ENCODE data around the gene SYTL3. TPM values are rescaled to one million over a fixed set of nuclear protein-coding genes. Genes with fewer than 3 reads are reported as not detected.
"Not testable (repeated sequence)": the region's sequence is repeated elsewhere in the genome, so short reads cannot be mapped to it uniquely, and the experiment has no call there.

Gene SYTL3
- total RNA-seq, 1 donor from 2014 or later: 6.0 TPM

DNA sequence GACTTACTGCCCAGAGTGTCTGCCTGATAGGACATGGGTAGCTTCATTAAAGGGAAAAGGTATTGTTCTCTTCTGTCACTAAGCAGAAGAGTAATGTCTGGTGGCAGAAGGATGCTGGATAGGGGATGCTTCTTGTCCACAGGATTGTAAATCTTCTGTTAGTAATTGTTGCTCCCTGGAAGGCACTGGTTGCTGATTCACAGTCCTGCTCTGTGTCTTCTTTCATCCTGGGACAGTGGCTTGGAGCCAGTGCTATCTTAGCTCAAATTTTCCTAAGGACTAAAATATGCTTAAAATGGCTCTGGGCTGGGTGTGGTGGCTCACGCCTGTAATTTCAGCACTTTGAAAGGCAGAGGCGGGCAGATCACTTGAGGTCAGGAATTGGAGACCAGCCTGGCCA is 48.0 kb downstream of the SYTL3 start:
- Mint-ChIP-seq H3K9me3 (no peaks in the 10 kb centered on the region), H3K27me3 (no peaks in the 10 kb centered on the region), H3K4me1 (no peaks in the 10 kb centered on the region), H3K36me3 (ENCODE audit: low read depth) (no peaks in the 10 kb centered on the region), H3K4me3 (no peak overlapping the region), H3K27ac (no peak overlapping the region)
- CTCF ChIA-PET: interaction anchor here (0.6 to 1.8 kb wide), 3 partner anchors 261 to 484 kb away, joined by 3 to 4 read pairs (median 3); no protein-coding TSS in a partner anchor
- TF ChIP-seq, protein P1, sequence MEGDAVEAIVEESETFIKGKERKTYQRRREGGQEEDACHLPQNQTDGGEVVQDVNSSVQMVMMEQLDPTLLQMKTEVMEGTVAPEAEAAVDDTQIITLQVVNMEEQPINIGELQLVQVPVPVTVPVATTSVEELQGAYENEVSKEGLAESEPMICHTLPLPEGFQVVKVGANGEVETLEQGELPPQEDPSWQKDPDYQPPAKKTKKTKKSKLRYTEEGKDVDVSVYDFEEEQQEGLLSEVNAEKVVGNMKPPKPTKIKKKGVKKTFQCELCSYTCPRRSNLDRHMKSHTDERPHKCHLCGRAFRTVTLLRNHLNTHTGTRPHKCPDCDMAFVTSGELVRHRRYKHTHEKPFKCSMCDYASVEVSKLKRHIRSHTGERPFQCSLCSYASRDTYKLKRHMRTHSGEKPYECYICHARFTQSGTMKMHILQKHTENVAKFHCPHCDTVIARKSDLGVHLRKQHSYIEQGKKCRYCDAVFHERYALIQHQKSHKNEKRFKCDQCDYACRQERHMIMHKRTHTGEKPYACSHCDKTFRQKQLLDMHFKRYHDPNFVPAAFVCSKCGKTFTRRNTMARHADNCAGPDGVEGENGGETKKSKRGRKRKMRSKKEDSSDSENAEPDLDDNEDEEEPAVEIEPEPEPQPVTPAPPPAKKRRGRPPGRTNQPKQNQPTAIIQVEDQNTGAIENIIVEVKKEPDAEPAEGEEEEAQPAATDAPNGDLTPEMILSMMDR (IDR thresholded peaks at IDR 0.05): no peak
- no peak for DNase-seq
- POLR2A ChIA-PET: no interaction called here
- ATAC-seq (ENCODE audit: low read depth): no peak
- intact Hi-C loops (cut with micrococcal nuclease): no loop called here

DNA sequence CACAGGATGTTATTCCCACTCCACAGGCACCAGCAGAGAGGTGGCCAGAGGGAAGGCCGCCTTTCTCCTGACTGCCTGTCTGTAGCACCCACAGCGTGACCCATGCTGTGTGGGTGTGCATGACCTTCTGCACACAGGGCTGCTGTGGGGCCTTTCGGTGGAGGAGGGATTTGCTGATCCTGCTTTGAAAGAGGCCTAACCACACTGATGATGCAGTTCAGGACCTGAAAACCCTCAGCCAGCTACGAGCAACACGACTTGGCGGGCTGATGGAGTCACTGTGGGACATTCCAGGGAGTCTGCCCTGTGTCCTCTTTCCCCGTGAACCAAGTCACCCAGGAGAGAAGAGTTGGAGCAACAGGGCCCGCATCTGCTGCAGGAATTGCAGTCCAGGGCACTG is 49.1 kb downstream of the SYTL3 start:
- Mint-ChIP-seq H3K4me3 (no peak overlapping the region), H3K4me1 (peaks cover 7% of the 10 kb centered on the region), H3K9me3 (no peaks in the 10 kb centered on the region), H3K36me3 (ENCODE audit: low read depth) (no peaks in the 10 kb centered on the region), H3K27ac (no peak overlapping the region), H3K27me3 (no peaks in the 10 kb centered on the region)
- CTCF ChIA-PET: interaction anchor here (0.9 kb wide), 1 partner anchor 274 kb away, joined by 3 read pairs; no protein-coding TSS in a partner anchor
- DNase-seq (no peak), ATAC-seq (ENCODE audit: low read depth) (no peak)
- TF ChIP-seq, protein P1 (IDR thresholded peaks at IDR 0.05): no peak
- intact Hi-C loops (cut with micrococcal nuclease): no loop called here
- POLR2A ChIA-PET: no interaction called here

GRCh38 chr6:158701268-158701667 is 51.4 kb downstream of the SYTL3 start:
- H3K27me3 Mint-ChIP-seq; H3K27ac Mint-ChIP-seq; ATAC-seq (ENCODE audit: low read depth); DNase-seq; H3K4me3 Mint-ChIP-seq; H3K9me3 Mint-ChIP-seq; H3K36me3 Mint-ChIP-seq (ENCODE audit: low read depth); intact Hi-C loops (cut with micrococcal nuclease): not testable (repeated sequence)
- ChIA-PET POLR2A (interaction anchor here (0.6 to 1.6 kb wide), 4 partner anchors 15 to 299 kb away, joined by 3 to 4 read pairs (median 4); partner anchors contain the start of gene RSPH3), CTCF (interaction anchor here (0.6 to 3.5 kb wide), 3 partner anchors 29 to 476 kb away, joined by 3 to 54 read pairs (median 3); no protein-coding TSS in a partner anchor)
- peaks cover 17% of the 10 kb centered on the region for H3K4me1 Mint-ChIP-seq

GRCh38 chr6:158703111-158703836 is 53.4 kb downstream of the SYTL3 start:
- ATAC-seq (ENCODE audit: low read depth) (no peak), DNase-seq (no peak)
- Mint-ChIP-seq H3K4me1 (peaks cover 24% of the 10 kb centered on the region), H3K27me3 (no peaks in the 10 kb centered on the region), H3K9me3 (no peaks in the 10 kb centered on the region), H3K27ac (no peak overlapping the region), H3K36me3 (ENCODE audit: low read depth) (no peaks in the 10 kb centered on the region), H3K4me3 (no peak overlapping the region)
- TF ChIP-seq, protein P1 (IDR thresholded peaks at IDR 0.05): no peak
- ChIA-PET CTCF (interaction anchor here (0.6 to 3.5 kb wide), 20 partner anchors 12 to 274 kb away, joined by 3 to 54 read pairs (median 5); partner anchors contain the start of gene EZR), POLR2A (interaction anchor here (0.5 to 1.7 kb wide), 12 partner anchors 12 to 390 kb away, joined by 3 to 20 read pairs (median 4); partner anchors contain the start of genes EZR and SYTL3)
- intact Hi-C loops (cut with micrococcal nuclease): no loop called here

DNA sequence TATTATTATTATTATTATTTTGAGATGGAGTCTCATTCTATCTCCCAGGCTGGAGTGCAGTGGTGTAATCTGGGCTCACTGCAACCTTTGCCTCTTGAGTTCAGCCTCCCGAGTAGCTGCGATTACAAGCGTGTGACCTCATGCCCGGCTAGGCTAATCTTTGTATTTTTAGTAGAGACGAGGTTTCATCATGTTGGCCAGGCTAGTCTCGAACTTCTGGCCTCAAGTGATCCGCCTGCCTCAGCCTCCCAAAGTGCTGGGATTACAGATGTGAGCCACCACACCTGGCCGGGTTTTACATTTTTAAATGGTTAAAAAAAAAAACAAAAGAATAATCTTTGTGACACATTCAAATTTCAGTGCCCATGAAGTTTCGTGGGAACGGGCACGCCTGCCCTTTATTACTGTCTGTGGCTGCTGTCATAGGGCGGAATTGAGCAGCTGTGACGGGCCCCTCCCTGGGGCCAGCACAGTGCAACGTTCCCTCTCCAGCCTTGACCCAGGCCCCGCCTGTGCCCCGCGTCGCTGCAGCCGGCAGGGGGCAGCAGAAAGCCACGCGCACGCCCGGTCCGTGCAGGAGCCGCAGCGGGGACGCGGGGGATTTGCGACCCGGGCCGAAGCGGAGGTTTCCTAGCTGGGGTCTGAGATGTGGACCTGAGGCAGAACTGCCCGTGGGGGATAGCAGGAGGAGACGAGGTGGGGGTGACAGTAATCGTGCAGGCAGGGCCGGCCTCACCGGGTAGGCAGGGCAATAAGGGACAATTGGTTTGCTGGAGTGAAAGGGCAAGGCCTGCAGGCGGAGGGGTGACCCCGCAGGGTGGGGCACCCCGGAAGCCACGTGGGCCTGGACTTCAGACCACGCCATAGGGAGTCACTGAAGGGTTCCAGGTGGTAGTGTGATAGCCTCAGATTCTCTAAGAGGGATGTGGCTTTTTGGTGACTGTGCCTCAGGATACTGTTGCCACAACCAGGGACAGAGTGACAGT is 54.3 kb downstream of the SYTL3 start:
- peak; percentile 89 for DNase-seq
- ATAC-seq (ENCODE audit: low read depth): peak; percentile 95
- Mint-ChIP-seq H3K27ac (peak overlapping the region; percentile 81), H3K27me3 (no peaks in the 10 kb centered on the region), H3K9me3 (no peaks in the 10 kb centered on the region), H3K36me3 (ENCODE audit: low read depth) (no peaks in the 10 kb centered on the region), H3K4me1 (peaks cover 29% of the 10 kb centered on the region), H3K4me3 (peak overlapping the region; percentile 86)
- intact Hi-C loops (cut with micrococcal nuclease): loop anchor here (1.0 to 2.0 kb wide), 11 partner anchors 11 to 268 kb away; no protein-coding TSS in a partner anchor
- ChIA-PET POLR2A (interaction anchor here (0.5 to 1.7 kb wide), 14 partner anchors 11 to 389 kb away, joined by 3 to 20 read pairs (median 4); partner anchors contain the start of genes EZR and SYTL3), CTCF (interaction anchor here (0.6 to 3.5 kb wide), 24 partner anchors 11 to 273 kb away, joined by 3 to 54 read pairs (median 5); partner anchors contain the start of gene EZR)
- TF ChIP-seq, protein P1 (IDR thresholded peaks at IDR 0.05): peak; percentile 92

All from activated B cell treated with CpG ODN at 0.5 μM for 24 hours (primary cell).